HepG2 (cell line): ENCODE data around the gene SLC7A8. TPM values are rescaled to one million over a fixed set of nuclear protein-coding genes. Genes with fewer than 3 reads are reported as not detected.

Source experiments
- BCL6 ChIP-seq: IDR thresholded peaks from 2 replicates; pipeline ENCODE4 v1.6.1; 2016; ENCODE audit warnings: missing genetic modification reagents, missing compliant biosample characterization
- E2F5 ChIP-seq: sonication (generic); formaldehyde crosslinking; conservative IDR thresholded peaks from 2 replicates; pipeline ENCODE4 v1.4.0; 2020; ENCODE audit warnings: missing genetic modification reagents
- EED ChIP-seq: sonication (generic); formaldehyde crosslinking; IDR thresholded peaks from 2 replicates; pipeline ENCODE4 v1.5.0; 2020; ENCODE audit warnings: mild to moderate bottlenecking, missing genetic modification reagents
- FLYWCH1 ChIP-seq: sonication (generic); formaldehyde crosslinking; IDR thresholded peaks from 2 replicates; pipeline ENCODE4 v1.8.1; 2023; ENCODE audit warnings: mild to moderate bottlenecking, missing genetic modification reagents
- FOXP1 ChIP-seq, 2 experiments: fragments of 450-650 bp in 1 of 2; IDR thresholded peaks; 2 replicates each; pipeline ENCODE4 v1.6.1; 2017 to 2018; ENCODE audit warnings: antibody characterized with exemption in 1 of 2
- HCFC1 ChIP-seq: fragments of 150-350 bp; IDR thresholded peaks from 2 replicates; pipeline ENCODE4 v1.6.1; 2014; ENCODE audit warnings: low read depth, low read length
- HMG20B ChIP-seq: conservative IDR thresholded peaks from 2 replicates; pipeline ENCODE4 v1.6.1; 2016; ENCODE audit warnings: missing genetic modification reagents, missing compliant biosample characterization
- JDP2 ChIP-seq: sonication (generic); formaldehyde crosslinking; IDR thresholded peaks from 2 replicates; pipeline ENCODE4 v1.8.1; 2022; ENCODE audit warnings: missing genetic modification reagents, borderline replicate concordance
- MNT ChIP-seq: fragments of 450-650 bp; IDR thresholded peaks from 2 replicates; pipeline ENCODE4 v1.6.1; 2016
- MTA3 ChIP-seq: sonication (generic); formaldehyde crosslinking; IDR thresholded peaks from 2 replicates; pipeline ENCODE4 v1.4.0; 2020; ENCODE audit warnings: missing genetic modification reagents
- PHF21A ChIP-seq: sonication (generic); formaldehyde crosslinking; IDR thresholded peaks from 2 replicates; pipeline ENCODE4 v1.5.0; 2020; ENCODE audit warnings: mild to moderate bottlenecking, missing genetic modification reagents
- PLRG1 ChIP-seq: fragments of 450-650 bp; conservative IDR thresholded peaks from 2 replicates; pipeline ENCODE4 v1.6.1; 2016
- PRPF4 ChIP-seq: fragments of 200-400 bp; formaldehyde crosslinking; IDR thresholded peaks from 2 replicates; pipeline ENCODE4 v1.6.1; 2016; ENCODE audit warnings: low read length, low read depth; ENCODE audit not compliant: poor library complexity, severe bottlenecking
- SKIL ChIP-seq: sonication (generic); formaldehyde crosslinking; IDR thresholded peaks from 2 replicates; pipeline ENCODE4 v1.8.0; 2022; ENCODE audit warnings: missing genetic modification reagents, mild to moderate bottlenecking, moderate library complexity, borderline replicate concordance
- SMAD9 ChIP-seq: sonication (generic); formaldehyde crosslinking; IDR thresholded peaks from 2 replicates; pipeline ENCODE4 v1.5.1; 2020; ENCODE audit warnings: mild to moderate bottlenecking, missing genetic modification reagents
- SOX13 ChIP-seq, 3 experiments: fragments of 450-650 bp in 1 of 3; sonication (generic) in 1 of 3; formaldehyde crosslinking in 1 of 3; IDR thresholded peaks in 2 of 3; conservative IDR thresholded peaks in 1 of 3; 2 replicates each; pipeline versions ENCODE4 v1.5.0 to v1.6.1; 2016 to 2020; ENCODE audit warnings: antibody characterized with exemption in 1 of 3, mild to moderate bottlenecking in 1 of 3, missing compliant biosample characterization in 1 of 3, missing genetic modification reagents in 1 of 3, moderate library complexity in 1 of 3
- XRCC5 ChIP-seq: fragments of 200-400 bp; formaldehyde crosslinking; optimal IDR thresholded peaks from 2 replicates; pipeline ENCODE3; 2017; ENCODE audit warnings: mild to moderate bottlenecking, low read length
- ZBTB7A ChIP-seq: sonication (generic); formaldehyde crosslinking; IDR thresholded peaks from 2 replicates; pipeline ENCODE4 v1.8.0; 2022; ENCODE audit warnings: mild to moderate bottlenecking, missing genetic modification reagents
- ZBTB7B ChIP-seq: sonication (generic); formaldehyde crosslinking; IDR thresholded peaks from 2 replicates; pipeline ENCODE4 v1.4.0; 2020; ENCODE audit warnings: missing genetic modification reagents
- ZNF20 ChIP-seq: sonication (generic); formaldehyde crosslinking; IDR thresholded peaks from 2 replicates; pipeline ENCODE4 v1.4.0; 2020; ENCODE audit warnings: mild to moderate bottlenecking, moderate library complexity, missing genetic modification reagents
- ZNF576 ChIP-seq: sonication (generic); formaldehyde crosslinking; IDR thresholded peaks from 2 replicates; pipeline ENCODE4 v1.4.0; 2020; ENCODE audit warnings: mild to moderate bottlenecking, missing genetic modification reagents
- ZNF691 ChIP-seq: sonication (generic); formaldehyde crosslinking; IDR thresholded peaks from 2 replicates; pipeline ENCODE4 v1.4.0; 2020; ENCODE audit warnings: missing genetic modification reagents, low read depth, mild to moderate bottlenecking, borderline replicate concordance
- ZNF737 ChIP-seq: sonication (generic); formaldehyde crosslinking; IDR thresholded peaks from 2 replicates; pipeline ENCODE4 v1.5.0; 2020; ENCODE audit warnings: missing genetic modification reagents, mild to moderate bottlenecking, borderline replicate concordance
- ZNF75D ChIP-seq: sonication (generic); formaldehyde crosslinking; IDR thresholded peaks from 2 replicates; pipeline ENCODE4 v1.8.1; 2023; ENCODE audit warnings: missing genetic modification reagents, mild to moderate bottlenecking, borderline replicate concordance
- ZNF772 ChIP-seq: sonication (generic); formaldehyde crosslinking; IDR thresholded peaks from 2 replicates; pipeline ENCODE4 v1.5.0; 2020; ENCODE audit warnings: mild to moderate bottlenecking, missing genetic modification reagents
- ZSCAN30 ChIP-seq: sonication (generic); formaldehyde crosslinking; IDR thresholded peaks from 2 replicates; pipeline ENCODE4 v1.5.0; 2020; ENCODE audit warnings: mild to moderate bottlenecking, missing genetic modification reagents
- polyA plus RNA-seq, 8 experiments: library from polyadenylated mRNA; depleted of rRNA in 3 of 8; stranded (reverse) in 7 of 8; unstranded in 1 of 8; fragments of >200 nt; fragmentation: Illumina TruSeq in 4 of 8; extraction: Trizol in 4 of 8; gene quantifications; 2 replicates each; pipeline versions ENCODE4 v1.2.1 to v1.2.3, GENCODE V29; 2011 to 2016; ENCODE audit warnings: low read depth in 4 of 8, missing spikeins in 1 of 8, mixed read lengths in 1 of 8; ENCODE audit not compliant: insufficient read depth in 1 of 8
- total RNA-seq, 5 experiments: library from RNA; depleted of rRNA; stranded (reverse); fragments of >200 nt; fragmentation: Illumina TruSeq; extraction: Trizol; gene quantifications; 2 replicates each; pipeline ENCODE4 v1.2.3, GENCODE V29; 2016; ENCODE audit warnings: low read depth in 1 of 5

The SLC7A8 gene
- total and polyA plus RNA-seq, 2 of the 13 experiments (the other 11 are each of a cell fraction or from before 2014, with no cell fraction given), result 0.25 TPM; not detected in 1

GRCh38 chr14:23136566-23137133 is 46.8 kb downstream of the SLC7A8 start (continued):
- no peak for TF ChIP-seq E2F5 (CRISPR knock-in tag)
- TF ChIP-seq ZBTB7A (CRISPR knock-in tag), result 0 out of 2 replicates have a peak, but pooled peaks have one; percentile 9
- no peak for TF ChIP-seq SKIL (CRISPR knock-in tag)
- no peak for TF ChIP-seq SMAD9
- no peak for TF ChIP-seq ZBTB7B (CRISPR knock-in tag)
- no peak for TF ChIP-seq ZSCAN30 (CRISPR knock-in tag)
- no peak for TF ChIP-seq FOXP1 (IDR thresholded peaks at IDR 0.05)
- no peak for TF ChIP-seq FOXP1 (CRISPR knock-in tag; IDR thresholded peaks at IDR 0.05)
- peak; percentile 78 for TF ChIP-seq EED (CRISPR knock-in tag)
- TF ChIP-seq SOX13 (IDR thresholded peaks at IDR 0.05), result no peak
- no peak for TF ChIP-seq SOX13 (CRISPR knock-in tag; conservative IDR thresholded peaks at IDR 0.05 in 1 of 2, IDR thresholded peaks at IDR 0.05 in 1 of 2)
- no peak for TF ChIP-seq PRPF4
- TF ChIP-seq FLYWCH1 (CRISPR knock-in tag), result no peak
- no peak for TF ChIP-seq JDP2
- no peak for TF ChIP-seq HCFC1
- no peak for TF ChIP-seq ZNF75D (CRISPR knock-in tag)
- TF ChIP-seq XRCC5, result peak; percentile 8
- TF ChIP-seq ZNF691, result no peak
- TF ChIP-seq MTA3 (CRISPR knock-in tag), result no peak
- TF ChIP-seq MNT, result peak; percentile 18; the same call in 1 of the 2 replicates
- no peak for TF ChIP-seq PHF21A (CRISPR knock-in tag)
- 0 out of 2 replicates have a peak, but pooled peaks have one; percentile 17 for TF ChIP-seq BCL6 (CRISPR knock-in tag)
- TF ChIP-seq ZNF737 (CRISPR knock-in tag), result no peak
- TF ChIP-seq ZNF20 (CRISPR knock-in tag), result no peak
- TF ChIP-seq ZNF576 (CRISPR knock-in tag), result no peak
- TF ChIP-seq ZNF772 (CRISPR knock-in tag), result peak; percentile 33; the same call in 1 of the 2 replicates
- TF ChIP-seq PLRG1, result no peak
- TF ChIP-seq HMG20B (CRISPR knock-in tag), result no peak
